Cardiac ventricle fibroblast (primary cell): ENCODE results near the gene ZC3HAV1. TPM values are rescaled to one million over a fixed set of nuclear protein-coding genes. Genes with fewer than 3 reads are reported as not detected.

ENCODE experiments used
- total RNA-seq: library from RNA; depleted of rRNA; stranded (reverse); fragments of >200 nt; gene quantifications from 2 replicates; pipeline ENCODE4 v1.2.3, GENCODE V29; 2015

The ZC3HAV1 gene
- total RNA-seq = 31.2 and 38.2 TPM in 2 replicates

GRCh38 chr7:139109188-139109982 is at the start of gene ZC3HAV1:
ZC3HAV1 (minus strand) TSS chr7:139109720; CDS start chr7:139109331, 389 bp downstream.

DNA sequence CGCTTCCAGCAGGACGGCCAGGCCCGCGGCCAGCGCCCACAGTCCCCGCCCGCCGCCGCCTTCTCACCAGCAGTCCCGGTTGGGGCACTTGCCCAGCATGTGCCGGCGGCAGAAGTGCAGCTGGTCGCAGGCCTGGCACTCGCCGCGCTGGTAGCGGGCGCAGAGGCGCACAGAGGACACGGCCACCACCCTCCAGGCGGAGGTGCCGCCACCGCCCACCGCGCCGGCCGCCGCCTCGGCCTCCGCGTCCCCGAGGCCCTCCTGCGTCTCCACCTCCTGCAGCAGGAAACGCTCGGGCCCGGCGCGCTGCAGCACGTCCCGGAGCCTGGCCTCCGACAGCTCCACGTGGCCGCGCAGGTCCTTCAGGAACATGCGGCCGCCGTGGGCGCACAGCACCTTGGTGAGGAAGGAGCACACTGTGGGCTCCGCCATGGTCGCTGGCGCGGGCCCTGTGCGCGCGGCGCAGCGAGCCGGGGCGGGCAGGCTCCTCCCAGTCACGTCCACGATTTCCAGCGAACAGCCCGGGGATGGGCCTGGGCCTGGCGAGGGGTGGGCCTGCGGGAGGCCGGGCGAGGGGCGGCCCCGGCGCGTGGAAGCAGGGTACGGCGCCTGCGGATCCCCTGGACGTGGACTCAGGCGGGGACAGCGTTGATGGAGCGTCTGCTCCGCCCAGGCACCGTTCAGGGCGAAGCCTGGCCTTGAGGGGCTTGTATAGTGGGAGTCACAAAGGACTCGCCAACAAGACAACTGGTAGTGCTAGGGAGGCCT is 73.8 kb downstream of the ZC3HAV1 start, which contains the start of gene ZC3HAV1L:
TSS of gene ZC3HAV1L (minus strand) at position 457 of the 768 bp plus-strand sequence. CDS start at position 432, 25 bp downstream.

Other genes starting within 250 kb of the ZC3HAV1 start
- gene KIAA1549, start 128.3 kb downstream of the ZC3HAV1 start, total RNA-seq = 1.3 and 1.4 TPM in 2 replicates
- 38.6 and 51.8 TPM in 2 replicates for gene ZC3HAV1L, start 73.7 kb downstream of the ZC3HAV1 start, total RNA-seq
- 4.9 and 6.0 TPM in 2 replicates for gene UBN2, start 121.5 kb upstream of the ZC3HAV1 start, total RNA-seq
- gene FMC1, start 231.6 kb upstream of the ZC3HAV1 start, total RNA-seq = 4.4 and 5.2 TPM in 2 replicates